ENCODE results near the gene SLC5A9. TPM values are rescaled to one million over a fixed set of nuclear protein-coding genes. Genes with fewer than 3 reads are reported as not detected.

The SLC5A9 gene
- total and polyA plus RNA-seq, 2 of the 13 experiments (the other 11 are each of a cell fraction or from before 2014, with no cell fraction given) = 42.0 to 65.0 TPM

DNA sequence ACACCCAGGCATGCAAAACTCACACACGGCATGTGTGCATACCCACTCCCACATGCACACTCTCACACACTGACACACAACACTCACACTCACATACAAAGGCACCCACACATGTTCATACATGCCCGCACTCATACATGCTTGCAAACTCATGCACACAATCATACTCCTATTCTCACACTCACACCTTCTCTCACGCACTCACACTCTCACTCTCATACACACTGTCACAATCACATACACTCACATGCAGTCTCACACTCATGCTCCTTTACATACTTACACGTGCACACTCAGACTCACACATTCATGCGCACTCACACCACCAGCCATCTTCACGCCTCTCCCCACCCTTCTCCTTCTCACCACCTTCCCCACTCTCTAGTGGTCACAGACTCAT is 3.1 kb downstream of the SLC5A9 start:
- ATAC-seq (no peak), FAIRE-seq (no peak), DNase-seq (ENCODE audit: low spot score) (no peak)
- intact Hi-C loops (cut with micrococcal nuclease; ENCODE audit: unreplicated experiment) (no loop called here), in situ Hi-C loops (cut with HindIII; ENCODE audit: extremely low pct_ligation_motif_present, low pct_unique_long_range_greater_than_20kb) (no loop called here)
- peaks cover 14% of the 10 kb centered on the region for H3K79me2 ChIP-seq (ENCODE audit: insufficient read depth, low read length)
- H3K4me1 ChIP-seq (ENCODE audit: insufficient read depth, low read length) = peaks cover 65% of the 10 kb centered on the region
- BruUV-seq (replicated peaks) = no TSS peak
- H4K20me1 ChIP-seq (ENCODE audit: insufficient read depth, low read length) = no peaks in the 10 kb centered on the region
- TF ChIP-seq NONO (IDR thresholded peaks at IDR 0.05) (0 out of 2 replicates have a peak, but pooled peaks have one; percentile 70), NONO (CRISPR knock-in tag; conservative IDR thresholded peaks at IDR 0.05) (no peak), POLR2A (IDR thresholded peaks at IDR 0.05; ENCODE audit: insufficient read depth in 1 of 2, low read depth in 2 of 2, low read length in 2 of 2) (0 out of 4 replicates have a peak, but pooled peaks of 1 of the 2 experiments have one; percentile 22), ZKSCAN1 (IDR thresholded peaks at IDR 0.05; ENCODE audit: low read length) (no peak), MNT (IDR thresholded peaks at IDR 0.05) (peak; percentile 35), RELA (CRISPR knock-in tag; IDR thresholded peaks at IDR 0.05) (no peak), ZNF710 (CRISPR knock-in tag; IDR thresholded peaks at IDR 0.05; ENCODE audit: borderline replicate concordance) (no peak)
- no peaks in the 10 kb centered on the region for H3K9me3 ChIP-seq (ENCODE audit: low read length)
- no peak overlapping the region for H2AFZ ChIP-seq (ENCODE audit: low read length)
- no peaks in the 10 kb centered on the region for H3K27me3 ChIP-seq (ENCODE audit: control insufficient read depth in 1 of 2, insufficient read depth in 2 of 2, low read length in 2 of 2)
- H3K4me2 ChIP-seq (ENCODE audit: low read depth, low read length) = 0 out of 2 replicates have a peak overlapping the region, but pooled peaks have one; percentile 40
- ChIA-PET POLR2A (interaction anchor here (1.7 kb wide), 1 partner anchor 9 kb away, joined by 5 read pairs; no protein-coding TSS in a partner anchor), CTCF (ENCODE audit: low intra/inter-chr PET ratio, low total read pairs) (no interaction called here)
- no peak overlapping the region for H3K9ac ChIP-seq (ENCODE audit: insufficient read depth, low read depth, low read length)
- 86% methylated on average over 6 of the region's 6 CpGs for WGBS (ENCODE audit: low lambda C conversion rate)
- H3K4me3 ChIP-seq (replicated peaks in 1 of 3; ENCODE audit: insufficient read depth in 1 of 3, low read depth in 2 of 3, low read length in 3 of 3) = no peak overlapping the region
- H3K27ac ChIP-seq (ENCODE audit: extremely low read length, insufficient read depth, low read length) = peak overlapping the region; percentile 10
- H3K36me3 ChIP-seq (replicated peaks in 1 of 2; ENCODE audit: control insufficient read depth in 1 of 2, insufficient read depth in 2 of 2, low read length in 2 of 2) = peaks cover 8 to 34% of the 10 kb centered on the region in 2 experiments
